Measurements from ENCODE around the gene ATP1A4. TPM values are rescaled to one million over a fixed set of nuclear protein-coding genes. Genes with fewer than 3 reads are reported as not detected.
"Not testable (repeated sequence)": the region's sequence is repeated elsewhere in the genome, so short reads cannot be mapped to it uniquely, and the experiment has no call there.

The ATP1A4 gene
- 0.31 TPM for total RNA-seq

DNA sequence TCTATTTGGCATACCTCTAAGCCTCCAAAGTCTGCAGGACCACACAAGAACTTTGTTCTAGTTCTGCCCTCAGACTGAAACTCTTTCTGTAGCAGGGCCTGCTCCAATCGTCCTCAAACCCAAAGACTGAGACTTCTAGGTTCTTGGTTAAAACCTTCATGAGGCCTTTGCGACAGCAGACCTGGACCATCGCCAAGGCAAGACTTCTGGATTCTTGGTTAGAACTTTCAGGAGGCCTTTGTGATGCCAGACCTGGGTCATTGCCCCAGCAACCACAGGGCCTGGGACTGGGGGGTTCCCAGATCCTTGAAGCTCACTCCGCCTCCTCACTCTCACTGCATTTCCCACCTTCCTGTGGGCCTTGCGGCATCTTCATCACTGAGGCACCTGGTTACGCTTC lies at the start of gene ATP1A4:
Gene ATP1A4, plus strand, starts transcription at position 301 of the 400 bp plus-strand sequence. CDS start 438 bp downstream, outside the sequence.
- no peak for DNase-seq

DNA sequence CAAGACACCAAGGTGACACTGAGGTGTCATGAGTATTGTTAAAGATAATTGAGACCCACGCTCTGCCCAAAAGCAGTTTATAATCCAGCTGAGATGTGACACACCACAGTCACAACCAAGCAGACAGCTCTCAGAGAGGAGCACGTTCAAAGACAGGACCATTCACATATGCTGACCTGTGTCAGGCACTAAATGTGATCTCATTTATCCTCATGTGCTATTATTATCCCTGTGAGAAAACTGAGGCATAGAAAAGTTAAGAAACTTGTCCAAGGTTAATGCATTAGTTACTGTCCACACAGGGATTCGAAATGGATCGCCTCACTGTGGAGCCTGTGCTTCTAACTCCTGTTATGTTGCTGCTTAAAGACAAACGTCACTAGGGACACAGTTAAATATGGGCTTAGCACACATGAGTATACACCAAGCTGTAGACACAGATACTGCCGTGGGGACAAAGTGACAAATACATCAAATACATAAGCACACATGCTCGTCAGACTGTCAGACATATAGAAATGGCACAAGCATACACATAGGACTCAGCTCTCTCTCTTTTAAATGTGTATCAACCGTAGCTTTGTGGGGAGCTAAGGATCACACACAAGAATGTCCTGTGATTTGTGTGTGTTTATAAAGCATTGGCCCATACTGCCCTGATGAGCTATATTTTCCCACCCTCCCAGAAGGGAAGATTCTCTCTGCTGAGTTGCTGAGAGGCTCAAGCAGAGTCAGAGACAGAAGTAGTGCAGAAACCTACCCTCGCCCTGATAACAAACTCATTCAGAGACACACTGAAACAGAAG lies 49.5 kb upstream of the ATP1A4 start:
- DNase-seq: no peak

DNA sequence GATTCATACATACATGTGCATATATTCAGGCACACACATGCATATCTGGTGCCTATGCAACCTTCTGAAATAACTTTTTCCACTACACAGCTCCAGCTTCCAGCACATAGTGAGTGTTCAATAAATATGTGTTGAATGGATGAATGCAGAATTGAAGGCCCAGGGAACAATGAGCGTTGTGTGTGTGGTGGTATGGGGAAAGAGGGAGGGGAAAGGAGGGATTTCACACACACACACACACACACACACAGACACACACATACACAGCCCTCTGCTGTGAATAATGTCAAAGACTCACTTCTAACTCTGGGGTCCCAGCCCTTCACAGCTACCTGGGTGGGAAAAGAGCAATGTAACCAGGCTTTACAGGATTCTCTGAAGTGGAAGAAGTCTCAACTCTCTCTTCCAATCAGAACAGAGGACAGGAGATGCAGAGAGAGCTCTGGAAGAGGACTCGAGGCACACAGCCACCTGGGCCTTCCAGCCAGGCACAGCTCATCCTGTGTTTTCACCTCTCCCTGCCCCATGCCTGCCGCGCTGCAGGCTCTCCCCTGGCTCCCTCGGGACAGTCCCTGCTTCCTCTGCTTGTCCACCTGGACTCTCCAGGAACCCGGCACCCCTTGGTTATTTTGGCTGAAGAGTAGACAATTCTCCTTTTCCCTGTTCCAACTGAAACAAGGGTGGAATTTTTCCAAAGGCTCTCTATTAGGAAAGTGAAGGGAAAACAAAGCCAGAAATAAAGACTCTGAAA lies 47.6 kb upstream of the ATP1A4 start:
- no peak for DNase-seq

DNA sequence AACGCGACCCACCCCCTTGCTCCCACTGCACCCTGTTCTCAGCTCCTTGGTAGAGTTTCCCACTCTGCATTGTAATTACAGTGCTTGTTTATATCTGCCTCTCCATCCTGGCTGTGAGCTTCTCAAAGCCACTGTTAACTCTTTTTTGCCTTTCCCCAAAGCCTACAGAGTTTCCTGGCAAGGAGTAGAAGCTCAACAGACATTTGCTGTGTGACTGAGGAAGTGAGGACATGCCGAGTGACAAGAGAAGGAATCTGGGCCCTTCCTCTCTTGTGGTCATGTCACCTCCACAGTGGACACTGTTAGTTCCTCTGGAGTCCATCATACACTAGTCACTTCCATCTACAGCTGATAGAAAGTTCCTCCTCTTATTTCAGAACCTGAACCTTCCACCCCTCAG lies 46.9 kb upstream of the ATP1A4 start:
- no peak for DNase-seq

DNA sequence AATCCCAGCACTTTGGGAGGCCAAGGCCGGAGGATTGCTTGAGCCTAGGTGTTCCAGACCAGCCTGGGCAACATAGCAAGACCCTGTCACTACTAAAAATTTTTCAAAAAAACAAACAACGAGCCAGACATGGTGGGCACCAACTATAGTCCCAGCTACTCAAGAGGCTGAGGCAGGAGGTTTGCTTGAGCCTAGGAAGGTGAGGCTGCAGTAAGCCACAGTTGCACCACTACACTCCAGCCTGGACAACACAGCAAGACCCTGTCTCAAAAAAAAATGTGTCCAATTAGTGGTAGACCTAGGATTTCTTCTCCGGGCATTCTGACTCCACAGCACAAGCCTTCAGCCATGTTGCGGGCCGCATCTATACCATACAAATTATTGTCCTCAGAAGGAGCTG lies 46.2 kb upstream of the ATP1A4 start:
- DNase-seq: no peak

DNA sequence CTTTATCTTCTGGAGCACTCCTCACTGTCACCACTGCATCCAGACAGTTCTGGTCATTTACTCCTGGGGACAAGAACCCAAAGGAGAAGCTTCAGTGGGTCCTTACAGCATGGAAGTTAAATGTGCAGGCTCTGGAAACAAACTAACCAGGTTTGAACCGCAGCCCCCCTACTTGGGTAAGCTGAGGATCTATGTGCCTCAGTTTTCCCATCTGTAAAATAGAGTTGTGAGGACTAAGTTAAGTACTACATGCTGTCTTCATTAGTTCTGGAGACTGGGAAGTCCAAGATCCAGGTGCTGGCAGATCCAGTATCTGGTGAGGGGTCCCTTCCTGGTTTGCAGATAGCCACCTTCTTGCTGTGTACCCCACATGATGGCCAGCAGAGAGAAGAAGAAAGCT lies 43.9 kb upstream of the ATP1A4 start:
- DNase-seq: no peak

DNA sequence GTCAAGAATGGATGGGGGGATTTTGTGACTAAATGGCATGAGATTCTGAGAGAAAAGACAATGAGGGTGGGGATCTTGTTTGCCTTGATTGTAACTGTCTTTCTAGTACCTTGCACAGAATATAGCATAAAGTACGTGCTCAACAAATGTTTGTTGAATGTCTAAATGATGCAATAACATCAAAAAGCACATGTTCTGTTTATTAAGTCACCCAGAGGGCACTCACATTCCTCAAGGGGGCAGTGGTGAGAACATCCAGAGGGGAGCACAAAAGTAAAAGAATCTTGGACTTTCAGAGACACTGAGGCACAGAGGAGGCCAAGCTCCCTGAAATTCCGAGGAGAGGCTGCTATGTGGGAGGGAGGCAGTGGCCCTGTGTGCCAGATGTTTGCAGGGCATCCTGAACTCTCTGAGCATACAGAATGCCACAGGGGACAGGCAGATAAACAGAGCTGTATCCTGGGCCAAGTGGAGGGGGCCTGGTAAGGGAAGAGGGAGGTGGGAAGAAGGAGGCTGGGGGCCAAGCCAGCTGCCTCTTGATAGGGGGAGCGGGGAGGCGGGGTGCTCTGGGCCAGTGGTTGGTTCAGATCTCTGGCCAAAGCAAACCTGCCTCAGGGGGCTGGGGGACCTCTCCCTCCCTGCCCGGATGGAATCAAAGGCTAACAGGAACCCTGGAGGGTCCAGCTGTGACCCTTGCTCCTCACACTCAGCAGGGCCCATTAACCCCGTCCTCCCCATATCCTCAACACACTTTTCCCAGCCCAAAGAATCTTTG lies 42.3 kb upstream of the ATP1A4 start:
- DNase-seq: no peak

DNA sequence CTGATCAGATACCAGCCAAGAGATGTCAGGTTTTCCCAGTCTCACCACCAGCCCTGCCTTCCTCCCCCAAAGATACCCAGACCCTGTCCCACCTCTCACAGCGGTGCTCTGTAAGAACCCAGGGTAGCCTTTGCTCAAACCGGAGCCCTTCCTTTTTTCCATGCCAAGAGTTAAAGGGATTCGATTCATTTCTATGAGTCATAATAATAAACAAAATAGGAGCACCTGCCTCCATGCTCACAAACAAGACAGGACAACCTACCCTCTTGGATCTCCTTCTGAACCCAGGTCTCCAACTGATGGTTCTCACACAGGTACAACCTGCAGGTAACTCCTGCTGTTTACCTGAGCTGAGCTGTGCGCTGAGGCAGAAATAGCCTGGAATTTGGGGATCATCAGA lies 41.7 kb upstream of the ATP1A4 start:
- no peak for DNase-seq

DNA sequence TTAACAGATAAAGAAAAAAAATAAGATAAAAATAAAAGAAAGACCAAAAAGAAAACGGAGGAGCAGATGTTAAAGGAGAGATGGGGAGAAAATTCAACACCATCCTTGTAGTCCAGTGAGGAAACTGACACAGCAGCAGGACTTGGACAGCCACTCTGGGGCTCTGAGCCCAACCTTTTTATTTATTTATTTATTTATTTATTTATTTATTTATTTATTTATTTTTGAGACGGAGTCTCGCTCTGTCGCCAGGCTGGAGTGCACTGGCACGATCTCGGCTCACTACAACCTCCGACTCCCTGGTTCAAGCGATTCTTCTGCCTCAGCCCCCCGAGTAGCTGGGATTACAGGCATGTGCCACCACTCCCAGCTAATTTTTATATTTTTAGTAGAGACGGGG lies 39.9 kb upstream of the ATP1A4 start:
- not testable (repeated sequence) for DNase-seq

DNA sequence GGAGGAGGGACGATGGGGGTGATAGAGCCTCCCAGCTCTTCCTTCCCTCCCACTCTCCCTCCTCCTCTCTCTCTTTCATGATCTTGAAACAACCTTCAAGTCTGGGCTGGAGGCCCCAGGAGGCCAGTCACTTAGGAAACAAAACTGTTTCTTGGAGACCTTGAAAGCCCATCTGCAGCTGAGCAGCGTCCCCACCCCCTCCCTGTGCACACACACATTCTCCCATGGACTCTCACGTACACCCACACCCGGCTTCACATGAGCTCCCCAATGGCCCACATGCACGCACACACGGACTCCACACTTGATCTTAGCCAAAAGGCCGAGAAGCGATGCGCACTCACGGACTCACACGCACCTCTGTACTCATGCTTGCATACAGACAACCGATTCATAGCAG lies 39.0 kb upstream of the ATP1A4 start:
- no peak for DNase-seq

DNA sequence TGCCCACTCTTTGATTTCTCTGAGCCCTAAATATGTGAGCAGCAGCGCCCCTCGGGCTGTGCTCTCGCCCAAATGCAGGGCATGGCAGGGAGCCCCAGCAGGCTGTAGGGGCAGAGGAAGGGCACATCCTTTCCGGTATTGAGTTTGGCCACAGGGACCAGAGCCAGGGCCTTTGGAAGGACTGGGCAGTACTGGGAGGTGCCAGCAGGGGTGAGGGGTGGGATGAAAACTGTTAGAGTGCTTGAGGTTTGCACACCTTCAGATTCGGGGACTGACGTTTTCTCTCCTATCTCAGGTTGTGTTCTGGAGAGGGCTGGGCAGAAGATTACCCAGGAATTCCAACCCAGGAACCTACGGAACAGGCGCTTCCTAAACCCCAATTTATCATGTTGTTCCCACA lies 38.0 kb upstream of the ATP1A4 start:
- no peak for DNase-seq

DNA sequence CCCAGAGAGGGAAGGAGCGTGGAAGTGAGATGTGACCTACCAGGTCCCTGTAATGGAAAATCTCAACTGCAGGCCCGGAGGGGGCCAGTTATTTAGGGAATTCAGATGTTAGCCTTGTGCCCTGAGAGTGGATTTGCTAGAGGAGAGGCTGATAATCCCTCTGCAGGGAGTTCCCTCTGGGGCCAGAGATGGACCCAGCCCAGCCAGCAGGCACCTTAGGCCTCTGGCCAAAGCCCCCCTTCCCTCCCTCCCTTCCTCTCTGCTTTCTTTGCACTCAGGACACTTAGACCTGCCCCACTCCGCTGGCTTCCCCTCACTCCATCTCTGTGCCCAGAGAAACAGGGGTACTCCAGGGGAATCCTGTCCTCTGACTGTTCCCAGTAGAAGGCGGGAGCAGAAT lies 37.3 kb upstream of the ATP1A4 start:
- no peak for DNase-seq

DNA sequence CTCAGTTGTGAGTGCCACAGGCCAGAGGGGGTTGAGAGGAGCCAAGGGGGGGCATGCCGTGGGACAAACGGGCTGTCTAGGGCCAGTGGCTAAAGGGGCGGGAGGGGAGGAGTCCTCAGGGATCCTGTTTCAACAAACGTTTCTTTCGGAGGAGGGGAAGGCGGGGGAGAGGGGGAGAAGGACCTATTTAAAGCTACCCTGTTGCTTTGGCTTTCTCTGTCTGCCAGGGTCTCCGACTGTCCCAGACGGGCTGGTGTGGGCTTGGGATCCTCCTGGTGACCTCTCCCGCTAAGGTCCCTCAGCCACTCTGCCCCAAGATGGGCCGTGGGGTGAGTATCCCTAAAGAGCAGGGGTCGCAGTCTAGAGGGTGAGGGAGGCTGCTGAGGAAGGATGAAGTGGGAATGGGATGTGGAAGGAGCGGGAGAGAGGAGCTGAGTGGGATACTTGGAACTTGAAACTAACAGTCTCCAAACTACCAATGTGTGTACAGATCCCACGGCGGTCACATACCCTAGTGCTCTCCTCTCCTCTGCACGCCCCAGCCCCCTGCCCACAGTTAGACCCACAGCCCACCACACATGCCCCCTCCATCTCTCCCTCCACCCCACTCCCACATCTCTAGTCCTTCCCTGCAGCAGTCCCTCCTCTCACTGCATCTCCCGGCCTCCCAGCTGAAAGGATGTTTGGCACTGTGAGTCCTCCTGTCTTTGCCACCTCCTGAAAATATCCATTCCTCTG lies 35.7 kb upstream of the ATP1A4 start, which contains the start of gene ATP1A2:
Gene ATP1A2, plus strand, starts transcription at position 215 of the 738 bp plus-strand sequence. Its CDS starts 103 bp downstream, at position 318.
- no peak for DNase-seq

DNA sequence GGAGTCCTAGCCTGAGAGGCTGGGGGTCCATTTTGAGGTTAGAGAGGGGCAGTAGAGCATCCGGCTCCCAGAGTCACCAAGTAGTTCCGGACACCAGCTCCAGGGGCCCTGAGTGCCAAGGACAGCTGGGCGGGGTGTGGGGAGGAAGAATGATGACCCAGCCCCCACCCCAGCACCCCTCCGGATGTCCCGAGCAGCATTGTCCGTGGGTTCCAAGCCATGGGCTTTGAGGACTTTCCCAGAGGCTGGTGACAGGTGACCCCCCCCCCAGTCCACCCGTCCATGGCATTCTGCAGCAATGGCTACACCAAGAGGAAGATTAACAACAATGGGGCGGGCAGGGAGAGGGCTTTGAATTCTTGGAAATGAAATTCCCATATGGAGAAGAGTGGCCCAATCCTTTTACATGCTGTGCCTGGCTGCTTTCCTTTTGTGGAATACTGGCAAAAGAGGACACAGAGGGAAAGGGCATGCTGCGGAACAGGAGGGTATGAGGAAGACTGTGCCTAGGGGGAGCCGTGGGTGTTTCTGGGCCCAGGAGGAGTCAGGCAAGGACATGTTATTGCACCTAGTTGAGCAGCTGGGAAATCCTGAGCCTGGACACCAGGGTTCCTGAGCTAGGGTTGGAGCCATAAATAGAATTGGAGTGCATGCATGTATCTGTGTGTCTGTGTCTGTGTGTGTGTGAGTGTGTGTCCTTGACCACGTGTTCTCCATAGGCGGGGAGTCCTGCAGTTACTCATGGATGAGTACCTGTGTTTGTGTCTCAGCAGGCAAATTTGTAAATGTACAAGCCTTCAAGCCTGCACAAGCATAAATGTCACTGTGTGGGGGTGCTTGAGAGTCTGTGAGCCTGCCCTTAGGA lies 34.9 kb upstream of the ATP1A4 start:
- DNase-seq: peak; percentile 44

DNA sequence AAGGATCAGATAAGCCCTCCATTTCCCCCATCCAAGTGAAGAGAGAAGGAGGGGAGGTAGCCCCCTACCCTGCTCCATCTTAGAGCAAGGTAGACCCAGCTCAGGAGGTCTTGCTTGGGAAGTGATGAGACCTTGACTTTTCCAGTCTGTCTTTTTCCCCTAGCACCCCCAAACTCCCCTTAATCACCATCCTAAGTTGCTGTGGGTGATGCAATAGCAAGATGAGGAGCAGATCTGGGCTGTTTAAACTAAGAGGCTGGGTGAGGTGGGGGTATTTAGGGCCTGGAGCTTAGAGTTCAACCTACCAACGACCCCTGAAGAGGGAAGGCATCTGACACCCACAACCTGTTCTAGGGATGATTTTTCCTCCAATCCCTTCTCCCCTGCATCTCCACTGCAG lies 34.1 kb upstream of the ATP1A4 start:
- no peak for DNase-seq

DNA sequence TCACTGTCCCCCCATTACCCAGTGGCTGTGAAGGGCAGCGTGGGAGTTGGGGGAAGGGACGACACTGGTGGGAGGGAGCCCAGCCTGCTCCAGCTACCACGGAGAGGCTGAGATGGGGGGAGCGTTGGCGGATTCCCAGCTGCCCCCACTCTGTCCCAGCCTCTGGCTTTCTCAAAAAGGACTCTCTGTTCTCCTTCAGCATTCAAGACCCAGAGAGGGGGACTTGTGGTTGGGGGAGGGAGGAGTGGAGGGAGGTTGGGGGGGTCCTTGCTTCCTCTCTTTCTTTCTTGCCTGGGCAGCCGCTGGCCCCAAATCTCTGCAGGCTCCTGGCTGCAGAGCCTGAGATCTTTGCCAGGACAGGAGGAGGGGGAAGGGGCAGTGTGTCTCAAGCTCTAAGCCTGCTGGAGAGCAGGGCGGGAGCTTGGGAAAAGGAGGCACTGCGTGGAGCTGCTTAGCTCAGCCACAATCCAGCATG lies 33.7 kb upstream of the ATP1A4 start:
- DNase-seq: peak; percentile 81

DNA sequence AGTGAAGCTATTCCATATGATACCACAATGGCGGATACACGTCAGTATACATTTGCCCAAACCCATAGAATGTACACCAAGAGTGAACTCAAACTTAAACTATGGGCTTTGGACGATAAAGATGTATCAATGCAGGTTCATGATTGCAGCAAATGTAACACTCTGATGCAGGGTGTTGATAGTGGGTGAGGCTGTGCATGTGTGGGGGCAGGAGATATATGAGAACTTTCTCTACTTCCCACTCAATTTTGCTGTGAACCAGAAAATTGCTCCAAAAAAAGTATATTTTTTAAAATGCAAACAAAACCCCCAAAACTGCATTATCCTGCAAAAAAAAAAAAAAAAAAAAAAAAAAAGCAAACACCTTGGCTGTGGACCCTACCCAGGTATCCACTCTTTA lies 32.5 kb upstream of the ATP1A4 start:
- DNase-seq: no peak

DNA sequence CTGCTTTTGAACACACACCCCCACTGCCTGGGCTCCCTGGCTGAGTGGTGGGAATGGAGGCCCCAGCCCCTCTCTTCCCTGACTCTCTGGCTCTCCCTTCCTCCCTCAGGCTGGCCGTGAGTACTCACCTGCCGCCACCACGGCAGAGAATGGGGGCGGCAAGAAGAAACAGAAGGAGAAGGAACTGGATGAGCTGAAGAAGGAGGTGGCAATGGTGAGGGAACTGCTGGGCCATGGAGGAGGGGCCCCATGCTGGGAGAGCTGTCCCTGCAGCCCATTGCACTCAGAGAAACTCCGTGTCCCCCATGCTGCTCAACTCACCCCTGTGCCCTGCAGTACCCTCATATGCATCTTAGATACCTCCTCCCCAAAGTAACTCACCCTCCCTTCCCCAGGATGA lies 30.6 kb upstream of the ATP1A4 start:
- no peak for DNase-seq

DNA sequence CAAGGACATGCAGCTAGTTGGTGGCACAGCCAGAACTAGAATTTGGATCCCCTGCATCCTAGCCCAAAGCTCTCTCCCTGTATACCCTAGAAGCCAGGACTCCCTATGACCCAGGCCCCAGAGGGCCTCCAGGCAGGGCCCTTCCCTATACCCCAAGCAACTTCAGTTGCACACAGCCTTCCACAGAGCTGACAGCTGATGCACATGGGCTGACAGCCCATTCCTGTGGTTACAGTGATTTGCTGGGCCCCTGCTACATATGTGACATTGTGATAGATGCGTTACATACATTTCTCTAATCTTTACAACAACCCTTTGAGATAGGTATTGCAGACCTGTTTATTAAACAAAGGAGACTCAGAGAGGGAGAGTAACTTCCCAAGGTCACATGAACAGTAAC lies 30.0 kb upstream of the ATP1A4 start:
- DNase-seq: no peak

DNA sequence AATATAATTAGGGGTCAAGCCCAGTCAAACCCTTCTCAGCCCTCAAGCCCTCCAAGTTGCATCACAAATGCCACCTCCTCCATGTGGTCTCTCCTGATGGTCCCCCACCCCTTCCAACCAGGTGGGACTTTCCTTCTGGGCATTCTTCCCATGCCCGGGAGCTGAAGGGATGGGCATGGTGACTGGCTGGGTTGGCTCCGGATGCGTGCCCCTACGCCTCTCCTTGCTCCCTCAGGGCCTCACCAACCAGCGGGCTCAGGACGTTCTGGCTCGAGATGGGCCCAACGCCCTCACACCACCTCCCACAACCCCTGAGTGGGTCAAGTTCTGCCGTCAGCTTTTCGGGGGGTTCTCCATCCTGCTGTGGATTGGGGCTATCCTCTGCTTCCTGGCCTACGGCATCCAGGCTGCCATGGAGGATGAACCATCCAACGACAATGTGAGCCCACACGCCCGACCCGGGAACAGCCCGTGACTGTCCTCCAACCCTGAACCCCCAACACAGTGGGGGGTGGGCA lies 28.4 kb upstream of the ATP1A4 start:
- no peak for DNase-seq

DNA sequence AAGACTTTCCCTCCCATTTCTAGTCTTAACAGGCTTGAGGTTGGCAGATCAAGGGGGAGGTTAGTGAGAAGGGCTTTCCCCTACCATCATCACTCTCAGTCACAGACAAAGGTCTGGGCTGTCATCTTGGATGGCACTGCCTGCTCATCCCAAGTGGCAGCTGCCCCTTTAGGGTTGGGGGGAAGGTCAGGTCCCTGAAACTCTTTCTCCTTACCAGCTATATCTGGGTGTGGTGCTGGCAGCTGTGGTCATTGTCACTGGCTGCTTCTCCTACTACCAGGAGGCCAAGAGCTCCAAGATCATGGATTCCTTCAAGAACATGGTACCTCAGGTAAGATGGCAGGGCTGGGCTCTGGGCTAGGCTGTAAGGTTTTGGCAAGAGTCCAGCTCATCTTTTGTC lies 27.7 kb upstream of the ATP1A4 start:
- no peak for DNase-seq
